Measurements from ENCODE around the gene RILPL2.

DNA sequence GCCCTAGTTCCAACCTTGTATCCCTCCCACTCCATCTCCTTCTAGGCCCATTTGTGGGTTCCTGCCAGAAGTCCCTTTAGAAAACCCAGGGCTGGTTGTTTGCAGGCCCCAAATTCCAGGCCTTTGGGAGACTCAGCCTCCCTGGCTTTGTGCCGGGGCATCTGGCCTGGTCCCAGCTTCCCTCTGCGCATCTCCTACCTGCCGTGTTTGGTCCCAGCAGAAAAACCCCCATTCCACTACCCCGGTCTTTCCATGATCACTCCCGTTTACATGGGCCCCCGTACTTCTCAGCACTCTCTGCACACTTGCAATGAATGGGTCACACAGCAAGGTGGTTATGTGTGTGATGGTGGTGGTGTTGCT, 37.2 kb downstream of the RILPL2 start:
- TF ChIP-seq CTCF (IDR thresholded peaks at IDR 0.05; ENCODE audit: insufficient read depth, low read depth, low read length) (no peak), EZH2 (IDR thresholded peaks at IDR 0.05; ENCODE audit: insufficient read depth, low read length) (no peak)

Data from astrocyte (in vitro differentiated cells and primary cell).